IPS-18a (cell line): ENCODE data around the gene ZC3H10.

Experiments used
- H3K27ac ChIP-seq: one replicate; pipeline ENCODE4 v1.5.1; 2013; ENCODE audit warnings: low read length
- H3K27me3 ChIP-seq: one replicate; pipeline ENCODE4 v1.6.1; 2013; ENCODE audit warnings: mild to moderate bottlenecking, low read length; ENCODE audit not compliant: control insufficient read depth, insufficient read depth
- H3K36me3 ChIP-seq: one replicate; pipeline ENCODE4 v1.6.1; 2013; ENCODE audit warnings: low read depth, low read length; ENCODE audit not compliant: control insufficient read depth
- H3K4me1 ChIP-seq: one replicate; pipeline ENCODE4 v1.6.1; 2013; ENCODE audit warnings: low read depth, low read length; ENCODE audit not compliant: control insufficient read depth
- H3K4me3 ChIP-seq: one replicate; pipeline ENCODE4 v1.5.1; 2013; ENCODE audit warnings: low read length
- H3K9ac ChIP-seq: one replicate; pipeline ENCODE4 v1.6.1; 2013; ENCODE audit warnings: mild to moderate bottlenecking, low read length, moderate library complexity
- H3K9me3 ChIP-seq: one replicate; pipeline ENCODE4 v1.6.1; 2013; ENCODE audit warnings: low read depth, low read length; ENCODE audit not compliant: control insufficient read depth

ZC3H10 gene

DNA sequence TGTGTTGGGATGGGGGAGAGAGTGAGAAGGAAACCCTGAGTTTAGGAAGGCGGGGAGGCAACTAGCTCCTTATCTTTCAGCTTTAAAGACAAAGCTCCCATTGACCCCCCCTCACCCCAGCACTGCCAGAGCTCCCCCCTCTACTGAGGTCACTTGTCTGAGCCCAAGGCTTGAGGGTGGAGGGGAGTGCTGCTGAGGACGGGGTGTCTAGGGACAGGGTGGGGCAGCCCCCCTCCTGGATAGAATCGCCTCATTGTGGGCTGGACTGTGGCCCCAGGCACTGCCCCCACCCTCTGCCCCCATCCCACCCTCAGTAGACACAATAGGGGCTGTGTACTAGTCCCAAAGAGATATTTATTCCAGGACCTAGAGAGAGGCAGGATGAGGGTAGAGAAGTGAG lies 35.1 kb upstream of the ZC3H10 start:
- H3K9ac ChIP-seq, result no peak overlapping the region
- H3K27ac ChIP-seq, result no peak overlapping the region
- H3K27me3 ChIP-seq, result no peaks in the 10 kb centered on the region
- H3K36me3 ChIP-seq, result peaks cover 19% of the 10 kb centered on the region
- H3K4me3 ChIP-seq, result no peak overlapping the region
- H3K9me3 ChIP-seq, result no peaks in the 10 kb centered on the region
- H3K4me1 ChIP-seq, result peaks cover 14% of the 10 kb centered on the region

DNA sequence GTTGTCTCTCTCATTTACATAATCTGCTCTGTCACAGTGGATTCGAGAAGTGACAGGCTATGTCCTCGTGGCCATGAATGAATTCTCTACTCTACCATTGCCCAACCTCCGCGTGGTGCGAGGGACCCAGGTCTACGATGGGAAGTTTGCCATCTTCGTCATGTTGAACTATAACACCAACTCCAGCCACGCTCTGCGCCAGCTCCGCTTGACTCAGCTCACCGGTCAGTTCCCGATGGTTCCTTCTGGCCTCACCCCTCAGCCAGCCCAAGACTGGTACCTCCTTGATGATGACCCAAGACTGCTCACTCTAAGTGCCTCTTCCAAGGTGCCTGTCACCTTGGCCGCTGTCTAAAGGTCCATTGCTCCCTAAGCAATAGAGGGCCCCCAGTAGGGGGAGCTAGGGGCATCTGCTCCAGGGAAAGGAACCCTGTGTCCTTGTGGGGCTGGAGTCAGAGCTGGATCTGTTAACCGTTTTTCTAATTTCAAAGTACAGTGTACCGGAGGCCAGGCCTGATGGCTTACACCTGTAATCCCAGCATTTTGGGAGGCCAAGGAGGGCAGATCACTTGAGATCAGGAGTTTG lies 33.0 kb upstream of the ZC3H10 start:
- Histone ChIP-seq H3K36me3 (peaks cover 35% of the 10 kb centered on the region), H3K27ac (no peak overlapping the region), H3K27me3 (no peaks in the 10 kb centered on the region), H3K4me1 (peaks cover 9% of the 10 kb centered on the region), H3K9ac (no peak overlapping the region), H3K4me3 (no peak overlapping the region), H3K9me3 (no peaks in the 10 kb centered on the region)

DNA sequence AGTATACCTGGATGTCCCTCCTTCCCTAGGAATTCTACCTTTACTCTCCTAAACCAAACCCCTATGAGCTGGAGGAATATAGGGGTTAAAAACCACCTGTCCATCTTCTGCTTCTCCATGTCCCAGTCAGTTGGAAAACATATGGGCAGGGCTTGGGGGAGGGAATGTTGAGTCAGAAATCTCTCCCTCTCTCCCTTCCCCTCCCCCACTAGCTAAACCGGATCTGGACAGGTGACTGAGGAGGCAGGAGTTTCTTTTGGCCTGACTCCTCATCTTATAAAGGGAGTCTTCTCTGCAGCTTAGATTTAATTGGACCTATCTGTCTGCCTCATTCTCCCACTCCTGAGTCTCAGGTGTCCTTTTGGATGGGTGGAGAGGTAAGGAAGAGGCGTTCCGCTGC lies 32.0 kb upstream of the ZC3H10 start:
- Histone ChIP-seq H3K9me3 (no peaks in the 10 kb centered on the region), H3K9ac (no peak overlapping the region), H3K4me3 (no peak overlapping the region), H3K27me3 (no peaks in the 10 kb centered on the region), H3K36me3 (peaks cover 39% of the 10 kb centered on the region), H3K4me1 (peaks cover 7% of the 10 kb centered on the region), H3K27ac (no peak overlapping the region)

DNA sequence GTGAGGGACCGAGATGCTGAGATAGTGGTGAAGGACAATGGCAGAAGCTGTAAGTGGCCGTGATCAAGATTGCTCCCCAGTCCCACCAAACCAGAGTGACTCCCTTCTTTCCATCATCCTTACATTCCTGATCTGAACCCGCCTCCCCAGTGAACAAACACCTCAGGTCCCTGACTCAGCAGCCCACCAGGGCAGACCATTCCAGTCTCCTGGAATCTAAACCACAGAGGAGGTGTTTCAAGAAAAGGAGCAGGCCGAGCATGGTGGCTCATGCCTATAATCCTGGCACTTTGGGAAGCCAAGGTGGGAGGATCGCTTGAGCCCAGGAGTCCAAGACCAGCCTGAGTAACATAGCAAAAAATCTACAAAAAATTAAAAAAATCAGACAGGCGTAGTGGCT lies 31.5 kb upstream of the ZC3H10 start:
- Histone ChIP-seq H3K36me3 (peaks cover 41% of the 10 kb centered on the region), H3K4me3 (no peak overlapping the region), H3K27ac (no peak overlapping the region), H3K9me3 (no peaks in the 10 kb centered on the region), H3K4me1 (peaks cover 2% of the 10 kb centered on the region), H3K27me3 (no peaks in the 10 kb centered on the region), H3K9ac (no peak overlapping the region)

DNA sequence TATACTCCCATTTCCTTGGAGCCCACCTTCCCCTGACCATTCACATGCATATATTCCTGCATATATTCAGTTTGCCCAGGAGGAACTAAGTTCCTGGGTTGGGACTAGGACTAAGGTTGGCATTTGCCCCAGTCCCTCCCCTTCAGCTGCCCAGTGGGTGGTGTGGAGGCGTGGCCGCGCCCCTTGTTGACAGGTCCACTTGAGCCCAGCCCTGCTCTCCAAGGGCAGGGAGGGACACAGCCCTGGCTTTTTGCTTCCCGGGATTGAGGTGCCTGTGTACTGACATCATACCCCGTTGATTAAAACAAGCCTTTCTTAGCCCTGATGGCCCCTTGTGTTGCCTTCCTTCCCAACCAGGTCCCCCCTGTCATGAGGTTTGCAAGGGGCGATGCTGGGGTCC lies 30.8 kb upstream of the ZC3H10 start:
- Histone ChIP-seq H3K4me1 (no peaks in the 10 kb centered on the region), H3K4me3 (no peak overlapping the region), H3K9me3 (no peaks in the 10 kb centered on the region), H3K36me3 (peaks cover 42% of the 10 kb centered on the region), H3K27me3 (no peaks in the 10 kb centered on the region), H3K27ac (no peak overlapping the region), H3K9ac (no peak overlapping the region)

DNA sequence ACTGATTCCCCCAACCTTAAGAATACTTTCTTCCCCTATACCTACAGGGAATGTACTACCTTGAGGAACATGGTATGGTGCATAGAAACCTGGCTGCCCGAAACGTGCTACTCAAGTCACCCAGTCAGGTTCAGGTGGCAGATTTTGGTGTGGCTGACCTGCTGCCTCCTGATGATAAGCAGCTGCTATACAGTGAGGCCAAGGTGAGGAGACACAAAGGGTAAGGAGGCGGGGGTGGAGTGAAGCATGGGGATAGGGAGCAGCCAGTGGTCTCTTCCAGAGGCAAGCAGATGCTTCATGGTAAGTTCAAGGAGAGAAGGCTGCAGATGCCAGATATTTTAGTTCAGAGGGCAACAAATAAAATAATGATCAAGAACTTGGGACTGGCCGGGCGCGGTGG lies 20.3 kb upstream of the ZC3H10 start:
- peaks cover 84% of the 10 kb centered on the region for H3K36me3 ChIP-seq

DNA sequence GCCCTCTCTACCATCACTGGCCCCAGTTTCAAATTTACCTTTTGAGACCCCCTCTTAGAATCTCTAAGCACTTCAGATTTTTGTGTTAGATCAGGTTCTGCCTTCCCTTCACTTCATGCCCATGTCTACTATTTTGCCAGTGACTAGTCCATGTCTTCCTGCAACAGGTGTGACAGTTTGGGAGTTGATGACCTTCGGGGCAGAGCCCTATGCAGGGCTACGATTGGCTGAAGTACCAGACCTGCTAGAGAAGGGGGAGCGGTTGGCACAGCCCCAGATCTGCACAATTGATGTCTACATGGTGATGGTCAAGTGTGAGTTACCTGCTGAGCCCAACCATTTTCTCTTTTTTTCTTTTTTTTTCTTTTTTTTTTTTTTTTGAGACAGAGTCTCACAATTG lies 19.5 kb upstream of the ZC3H10 start:
- no peak overlapping the region for H3K27ac ChIP-seq
- no peak overlapping the region for H3K4me3 ChIP-seq
- H3K36me3 ChIP-seq, result peaks cover 75% of the 10 kb centered on the region
- H3K9ac ChIP-seq, result no peak overlapping the region
- no peaks in the 10 kb centered on the region for H3K9me3 ChIP-seq
- H3K27me3 ChIP-seq, result no peaks in the 10 kb centered on the region
- H3K4me1 ChIP-seq, result no peaks in the 10 kb centered on the region

More for the DNA sequence above, 20.3 kb upstream of the ZC3H10 start:
- no peaks in the 10 kb centered on the region for H3K9me3 ChIP-seq
- no peak overlapping the region for H3K4me3 ChIP-seq
- no peak overlapping the region for H3K27ac ChIP-seq
- no peak overlapping the region for H3K9ac ChIP-seq
- no peaks in the 10 kb centered on the region for H3K27me3 ChIP-seq
- H3K4me1 ChIP-seq, result no peaks in the 10 kb centered on the region

DNA sequence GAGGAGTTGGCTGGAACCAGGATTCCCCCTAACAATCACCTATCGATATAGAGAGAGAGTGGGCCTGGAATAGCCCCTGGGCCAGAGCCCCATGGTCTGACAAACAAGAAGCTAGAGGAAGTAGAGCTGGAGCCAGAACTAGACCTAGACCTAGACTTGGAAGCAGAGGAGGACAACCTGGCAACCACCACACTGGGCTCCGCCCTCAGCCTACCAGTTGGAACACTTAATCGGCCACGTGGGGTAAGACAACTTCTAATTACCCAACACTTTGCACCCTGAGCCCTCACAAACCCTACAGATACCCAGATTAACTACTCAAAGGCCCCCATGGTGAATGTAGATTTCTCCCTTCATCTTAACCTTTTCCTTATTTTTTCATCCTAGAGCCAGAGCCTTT lies 18.3 kb upstream of the ZC3H10 start:
- H3K9me3 ChIP-seq, result no peaks in the 10 kb centered on the region
- peaks cover 67% of the 10 kb centered on the region for H3K36me3 ChIP-seq
- H3K9ac ChIP-seq, result no peak overlapping the region
- H3K27me3 ChIP-seq, result no peaks in the 10 kb centered on the region
- H3K27ac ChIP-seq, result no peak overlapping the region
- H3K4me3 ChIP-seq, result no peak overlapping the region
- no peaks in the 10 kb centered on the region for H3K4me1 ChIP-seq

DNA sequence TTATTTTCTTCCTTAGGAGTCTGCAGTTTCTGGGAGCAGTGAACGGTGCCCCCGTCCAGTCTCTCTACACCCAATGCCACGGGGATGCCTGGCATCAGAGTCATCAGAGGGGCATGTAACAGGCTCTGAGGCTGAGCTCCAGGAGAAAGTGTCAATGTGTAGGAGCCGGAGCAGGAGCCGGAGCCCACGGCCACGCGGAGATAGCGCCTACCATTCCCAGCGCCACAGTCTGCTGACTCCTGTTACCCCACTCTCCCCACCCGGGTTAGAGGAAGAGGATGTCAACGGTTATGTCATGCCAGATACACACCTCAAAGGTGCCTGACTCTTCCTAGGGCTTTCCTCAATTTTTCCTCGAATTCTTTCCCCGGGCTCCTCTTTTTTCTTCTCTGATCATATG lies 17.0 kb upstream of the ZC3H10 start:
- peaks cover 55% of the 10 kb centered on the region for H3K36me3 ChIP-seq

DNA sequence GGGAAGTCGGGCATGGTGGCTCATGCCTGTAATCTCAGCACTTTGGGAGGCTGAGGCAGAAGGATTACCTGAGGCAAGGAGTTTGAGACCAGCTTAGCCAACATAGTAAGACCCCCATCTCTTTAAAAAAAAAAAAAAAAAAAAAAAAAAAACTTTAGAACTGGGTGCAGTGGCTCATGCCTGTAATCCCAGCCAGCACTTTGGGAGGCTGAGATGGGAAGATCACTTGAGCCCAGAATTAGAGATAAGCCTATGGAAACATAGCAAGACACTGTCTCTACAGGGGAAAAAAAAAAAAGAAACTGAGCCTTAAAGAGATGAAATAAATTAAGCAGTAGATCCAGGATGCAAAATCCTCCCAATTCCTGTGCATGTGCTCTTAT lies 15.4 kb upstream of the ZC3H10 start:
- no peak overlapping the region for H3K9ac ChIP-seq
- peaks cover 57% of the 10 kb centered on the region for H3K36me3 ChIP-seq
- H3K27me3 ChIP-seq, result no peaks in the 10 kb centered on the region
- peaks cover 9% of the 10 kb centered on the region for H3K4me1 ChIP-seq
- H3K27ac ChIP-seq, result no peak overlapping the region
- no peaks in the 10 kb centered on the region for H3K9me3 ChIP-seq
- H3K4me3 ChIP-seq, result peak overlapping the region; percentile 97

More for the DNA sequence above, 17.0 kb upstream of the ZC3H10 start:
- Histone ChIP-seq H3K27ac (no peak overlapping the region), H3K9me3 (no peaks in the 10 kb centered on the region), H3K4me1 (peaks cover 6% of the 10 kb centered on the region), H3K27me3 (no peaks in the 10 kb centered on the region), H3K9ac (no peak overlapping the region), H3K4me3 (no peak overlapping the region)

DNA sequence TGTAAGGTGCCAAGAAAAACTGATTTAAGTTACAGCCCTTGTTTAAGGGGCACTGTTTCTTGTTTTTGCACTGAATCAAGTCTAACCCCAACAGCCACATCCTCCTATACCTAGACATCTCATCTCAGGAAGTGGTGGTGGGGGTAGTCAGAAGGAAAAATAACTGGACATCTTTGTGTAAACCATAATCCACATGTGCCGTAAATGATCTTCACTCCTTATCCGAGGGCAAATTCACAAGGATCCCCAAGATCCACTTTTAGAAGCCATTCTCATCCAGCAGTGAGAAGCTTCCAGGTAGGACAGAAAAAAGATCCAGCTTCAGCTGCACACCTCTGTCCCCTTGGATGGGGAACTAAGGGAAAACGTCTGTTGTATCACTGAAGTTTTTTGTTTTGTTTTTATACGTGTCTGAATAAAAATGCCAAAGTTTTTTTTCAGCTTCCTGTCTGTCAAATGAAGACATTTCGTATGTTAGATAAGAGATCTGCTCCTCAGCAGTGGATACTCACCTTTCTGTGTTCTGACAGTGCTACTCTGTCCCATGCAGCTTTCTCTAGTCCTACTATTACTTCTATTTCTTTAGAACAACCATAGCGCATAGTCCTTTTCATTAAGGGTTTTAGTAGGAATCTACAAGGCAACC lies 14.9 kb upstream of the ZC3H10 start:
- Histone ChIP-seq H3K9ac (peak overlapping the region; percentile 81), H3K4me3 (peak overlapping the region; percentile 97), H3K27me3 (no peaks in the 10 kb centered on the region), H3K27ac (no peak overlapping the region), H3K9me3 (no peaks in the 10 kb centered on the region), H3K4me1 (peaks cover 9% of the 10 kb centered on the region), H3K36me3 (peaks cover 60% of the 10 kb centered on the region)

DNA sequence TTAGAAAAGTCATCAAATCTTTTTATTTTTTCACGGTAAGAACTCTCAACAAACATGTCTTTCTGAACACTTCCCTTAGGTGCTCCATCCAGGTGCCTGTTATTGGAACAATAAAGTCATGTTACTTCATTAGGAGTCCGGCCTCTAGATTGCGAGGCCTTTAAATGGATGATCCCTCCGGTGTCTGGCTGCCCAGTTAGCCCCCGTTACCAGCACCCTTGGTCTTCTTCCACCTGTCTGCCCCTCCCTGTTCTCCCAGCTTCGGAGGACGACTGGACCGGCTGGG lies 14.3 kb upstream of the ZC3H10 start:
- peak overlapping the region; percentile 97 for H3K4me3 ChIP-seq
- peaks cover 9% of the 10 kb centered on the region for H3K4me1 ChIP-seq
- peak overlapping the region; percentile 81 for H3K9ac ChIP-seq
- no peak overlapping the region for H3K27ac ChIP-seq
- peaks cover 60% of the 10 kb centered on the region for H3K36me3 ChIP-seq
- H3K27me3 ChIP-seq, result no peaks in the 10 kb centered on the region
- no peaks in the 10 kb centered on the region for H3K9me3 ChIP-seq
